Tibial nerve (tissue), 3 donors: ENCODE data around the gene COA6.

Source experiments
- POLR2A ChIP-seq, 2 donors: fragments of 450-650 bp; IDR thresholded peaks; one replicate each; pipeline ENCODE4 v1.6.1; 2017; ENCODE audit warnings: antibody characterized with exemption in 2 of 2, mild to moderate bottlenecking in 2 of 2, moderate library complexity in 2 of 2
- TF ChIP-seq, protein P1 (sequence below), 5 experiments: fragments of 200-600 bp in 3 of 5; fragments of 450-650 bp in 2 of 5; sonication (generic) in 3 of 5; IDR thresholded peaks; one replicate each; pipeline ENCODE4 v1.5.1; 2016 to 2019; ENCODE audit warnings: antibody characterized with exemption in 5 of 5, mild to moderate bottlenecking in 3 of 5, moderate library complexity in 2 of 5

DNA sequence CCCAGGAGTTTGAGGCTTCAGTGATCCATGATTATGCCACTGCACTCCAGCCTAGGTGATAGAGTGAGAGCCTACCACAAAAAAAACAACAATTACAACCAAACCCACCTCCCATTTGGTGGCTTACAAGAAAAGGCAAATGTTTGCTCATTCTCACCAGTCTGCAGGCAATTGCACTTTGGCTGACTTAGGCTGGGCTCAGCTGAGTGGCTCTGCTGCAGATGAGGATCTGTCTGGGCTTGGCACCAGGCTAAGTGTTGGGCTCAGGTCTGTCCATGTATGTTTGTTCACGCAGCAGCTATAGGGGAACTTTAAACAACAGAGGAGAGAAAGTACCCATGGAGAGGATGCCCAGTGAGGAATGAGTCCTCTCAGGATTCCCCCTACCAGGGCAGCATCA, 28.0 kb upstream of the COA6 start:
- no peak for TF ChIP-seq POLR2A (IDR thresholded peaks at IDR 0.05)
- TF ChIP-seq, protein P1, sequence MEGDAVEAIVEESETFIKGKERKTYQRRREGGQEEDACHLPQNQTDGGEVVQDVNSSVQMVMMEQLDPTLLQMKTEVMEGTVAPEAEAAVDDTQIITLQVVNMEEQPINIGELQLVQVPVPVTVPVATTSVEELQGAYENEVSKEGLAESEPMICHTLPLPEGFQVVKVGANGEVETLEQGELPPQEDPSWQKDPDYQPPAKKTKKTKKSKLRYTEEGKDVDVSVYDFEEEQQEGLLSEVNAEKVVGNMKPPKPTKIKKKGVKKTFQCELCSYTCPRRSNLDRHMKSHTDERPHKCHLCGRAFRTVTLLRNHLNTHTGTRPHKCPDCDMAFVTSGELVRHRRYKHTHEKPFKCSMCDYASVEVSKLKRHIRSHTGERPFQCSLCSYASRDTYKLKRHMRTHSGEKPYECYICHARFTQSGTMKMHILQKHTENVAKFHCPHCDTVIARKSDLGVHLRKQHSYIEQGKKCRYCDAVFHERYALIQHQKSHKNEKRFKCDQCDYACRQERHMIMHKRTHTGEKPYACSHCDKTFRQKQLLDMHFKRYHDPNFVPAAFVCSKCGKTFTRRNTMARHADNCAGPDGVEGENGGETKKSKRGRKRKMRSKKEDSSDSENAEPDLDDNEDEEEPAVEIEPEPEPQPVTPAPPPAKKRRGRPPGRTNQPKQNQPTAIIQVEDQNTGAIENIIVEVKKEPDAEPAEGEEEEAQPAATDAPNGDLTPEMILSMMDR (IDR thresholded peaks at IDR 0.05) = no peak
